ENCODE measurements around the gene DRD4. TPM values are rescaled to one million over a fixed set of nuclear protein-coding genes. Genes with fewer than 3 reads are reported as not detected.

Gene DRD4
- total and polyA plus RNA-seq, 4 donors, result 0.05 to 1.1 (median 0.35) TPM; not detected in 1

DNA sequence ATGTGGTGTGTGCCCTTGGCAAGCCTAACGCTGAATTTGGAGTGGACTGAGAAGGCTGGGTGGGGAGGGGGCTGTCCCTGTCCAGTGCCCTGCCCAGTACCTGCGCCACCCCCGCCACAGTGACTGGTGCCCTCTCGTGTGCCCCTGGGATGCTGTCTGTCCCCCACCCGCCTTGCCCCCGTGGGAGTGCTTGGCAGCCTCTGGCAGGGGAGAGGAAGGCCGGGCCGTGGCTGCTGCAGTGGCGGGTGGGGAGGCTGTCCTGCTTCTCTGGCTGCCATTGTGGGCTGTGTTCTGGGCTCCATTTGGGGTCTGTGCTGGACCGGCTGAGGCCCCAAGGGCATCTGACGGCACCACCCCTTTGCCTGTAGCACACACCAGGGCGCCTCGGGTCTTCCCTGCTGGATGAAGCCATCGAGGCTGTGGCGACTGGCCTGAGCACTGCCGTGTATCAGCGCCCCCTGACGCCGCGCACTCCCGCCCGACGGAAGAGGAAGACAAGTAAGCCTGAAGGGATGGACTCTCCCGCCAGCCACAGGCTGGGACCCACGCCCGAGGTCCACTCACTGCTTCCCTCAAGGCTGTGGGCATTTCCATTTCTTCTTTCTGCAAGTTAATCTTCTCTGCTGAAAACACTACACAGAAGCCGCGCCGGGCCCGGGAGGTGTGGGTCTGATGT lies 38.9 kb upstream of the DRD4 start:
- Histone ChIP-seq H3K9ac (ENCODE audit: insufficient read depth in 1 of 2, low read length in 2 of 2) (no peak overlapping the region), H3K4me1 (ENCODE audit: control insufficient read depth in 5 of 5, insufficient read depth in 5 of 5, low read length in 5 of 5) (no peaks in the 10 kb centered on the region), H3K4me3 (no peak overlapping the region), H3K27ac (ENCODE audit: low read depth in 1 of 2, low read length in 1 of 2) (no peak overlapping the region), H3K27me3 (ENCODE audit: control insufficient read depth in 3 of 3, insufficient read depth in 3 of 3, low read length in 2 of 3) (no peaks in the 10 kb centered on the region), H3K9me3 (ENCODE audit: control insufficient read depth in 4 of 4, insufficient read depth in 3 of 4, low read length in 3 of 4) (no peaks in the 10 kb centered on the region), H3K36me3 (ENCODE audit: control insufficient read depth in 4 of 4, insufficient read depth in 4 of 4, low read length in 4 of 4) (peaks cover 3 to 72% (median 25%) of the 10 kb centered on the region in 4 donors)
- no peak for DNase-seq
- WGBS, 2 donors, result 91 to 94% methylated on average over 27 to 30 of the region's 30 CpGs
- no peak for ATAC-seq (ENCODE audit: insufficient read depth, low FRiP score)
- TF ChIP-seq, protein P1, sequence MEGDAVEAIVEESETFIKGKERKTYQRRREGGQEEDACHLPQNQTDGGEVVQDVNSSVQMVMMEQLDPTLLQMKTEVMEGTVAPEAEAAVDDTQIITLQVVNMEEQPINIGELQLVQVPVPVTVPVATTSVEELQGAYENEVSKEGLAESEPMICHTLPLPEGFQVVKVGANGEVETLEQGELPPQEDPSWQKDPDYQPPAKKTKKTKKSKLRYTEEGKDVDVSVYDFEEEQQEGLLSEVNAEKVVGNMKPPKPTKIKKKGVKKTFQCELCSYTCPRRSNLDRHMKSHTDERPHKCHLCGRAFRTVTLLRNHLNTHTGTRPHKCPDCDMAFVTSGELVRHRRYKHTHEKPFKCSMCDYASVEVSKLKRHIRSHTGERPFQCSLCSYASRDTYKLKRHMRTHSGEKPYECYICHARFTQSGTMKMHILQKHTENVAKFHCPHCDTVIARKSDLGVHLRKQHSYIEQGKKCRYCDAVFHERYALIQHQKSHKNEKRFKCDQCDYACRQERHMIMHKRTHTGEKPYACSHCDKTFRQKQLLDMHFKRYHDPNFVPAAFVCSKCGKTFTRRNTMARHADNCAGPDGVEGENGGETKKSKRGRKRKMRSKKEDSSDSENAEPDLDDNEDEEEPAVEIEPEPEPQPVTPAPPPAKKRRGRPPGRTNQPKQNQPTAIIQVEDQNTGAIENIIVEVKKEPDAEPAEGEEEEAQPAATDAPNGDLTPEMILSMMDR (IDR thresholded peaks at IDR 0.05; ENCODE audit: control extremely low read depth, extremely low read depth), result no peak

DNA sequence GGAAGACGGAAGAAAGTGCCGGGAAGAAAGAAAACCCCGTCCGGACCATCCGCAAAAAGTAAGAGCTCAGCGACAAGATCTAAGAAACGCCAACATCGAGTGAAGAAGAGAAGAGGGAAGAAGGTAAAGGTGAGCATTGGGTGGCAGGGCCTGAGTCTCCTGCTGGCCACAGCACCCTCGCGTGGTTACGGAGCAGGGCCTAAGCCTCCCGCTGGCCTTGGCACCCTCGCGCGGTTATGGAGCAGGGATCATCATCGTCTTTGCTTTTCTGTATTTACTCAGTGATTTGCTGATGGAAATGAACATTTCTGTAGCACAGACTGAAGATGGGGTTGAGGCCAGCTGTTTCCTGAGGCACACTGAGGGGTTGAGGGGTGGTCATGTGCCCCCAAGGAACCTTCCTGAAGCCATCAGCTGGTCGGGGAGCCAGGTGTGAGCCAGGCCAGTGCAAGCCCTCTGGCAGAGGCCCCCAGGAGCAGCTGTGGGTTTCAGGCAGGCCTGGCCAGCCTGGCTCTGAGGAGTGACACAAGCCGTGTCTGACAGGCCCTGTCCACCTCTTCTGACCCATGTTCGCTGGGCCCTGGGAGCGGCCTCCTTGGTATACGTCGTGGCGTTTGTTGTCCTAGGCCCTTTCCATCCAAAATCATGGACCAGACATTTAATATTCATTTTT lies 35.4 kb upstream of the DRD4 start:
- H3K4me3 ChIP-seq, result no peak overlapping the region
- no peak for ATAC-seq (ENCODE audit: insufficient read depth, low FRiP score)
- no peaks in the 10 kb centered on the region for H3K4me1 ChIP-seq (ENCODE audit: control insufficient read depth in 5 of 5, insufficient read depth in 5 of 5, low read length in 5 of 5)
- no peak overlapping the region for H3K9ac ChIP-seq (ENCODE audit: insufficient read depth in 1 of 2, low read length in 2 of 2)
- WGBS, 2 donors, result 95 to 96% methylated on average over 23 of the region's 23 CpGs
- TF ChIP-seq, protein P1 (IDR thresholded peaks at IDR 0.05; ENCODE audit: control extremely low read depth, extremely low read depth), result no peak
- no peaks in the 10 kb centered on the region for H3K9me3 ChIP-seq (ENCODE audit: control insufficient read depth in 4 of 4, insufficient read depth in 3 of 4, low read length in 3 of 4)
- H3K27me3 ChIP-seq (ENCODE audit: control insufficient read depth in 3 of 3, insufficient read depth in 3 of 3, low read length in 2 of 3), result no peaks in the 10 kb centered on the region
- H3K36me3 ChIP-seq (ENCODE audit: control insufficient read depth in 4 of 4, insufficient read depth in 4 of 4, low read length in 4 of 4), result peaks cover 8 to 75% (median 29%) of the 10 kb centered on the region in 4 donors
- DNase-seq, result no peak
- H3K27ac ChIP-seq (ENCODE audit: low read depth in 1 of 2, low read length in 1 of 2), result no peak overlapping the region

DNA sequence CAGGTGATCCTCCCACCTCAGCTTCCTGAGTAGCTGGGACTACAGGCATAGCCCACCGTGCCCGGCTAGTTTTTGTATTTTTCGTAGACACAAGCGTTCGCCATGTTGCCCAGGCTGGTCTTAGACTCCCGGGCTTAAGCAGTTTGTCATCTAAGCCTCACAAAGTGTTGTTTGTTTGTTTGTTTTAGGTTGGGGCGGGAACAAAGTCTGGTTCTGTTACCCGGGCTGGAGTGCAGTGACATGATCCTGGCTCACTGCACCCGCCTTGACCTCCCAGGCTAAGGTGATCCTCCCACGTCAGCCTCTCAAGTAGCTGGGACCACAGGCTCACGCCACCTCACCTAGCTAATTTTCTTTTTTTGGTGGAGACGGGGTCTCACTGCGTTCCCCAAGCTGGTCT lies 33.9 kb upstream of the DRD4 start:
- 91 to 93% methylated on average over 13 of the region's 13 CpGs for WGBS, 2 donors
- H3K27me3 ChIP-seq (ENCODE audit: control insufficient read depth in 3 of 3, insufficient read depth in 3 of 3, low read length in 2 of 3), result no peaks in the 10 kb centered on the region
- H3K9me3 ChIP-seq (ENCODE audit: control insufficient read depth in 4 of 4, insufficient read depth in 3 of 4, low read length in 3 of 4), result no peaks in the 10 kb centered on the region
- H3K9ac ChIP-seq (ENCODE audit: insufficient read depth in 1 of 2, low read length in 2 of 2), result no peak overlapping the region
- H3K4me3 ChIP-seq, result no peak overlapping the region
- H3K4me1 ChIP-seq (ENCODE audit: control insufficient read depth in 5 of 5, insufficient read depth in 5 of 5, low read length in 5 of 5), result no peaks in the 10 kb centered on the region
- ATAC-seq (ENCODE audit: insufficient read depth, low FRiP score) (no peak), DNase-seq (no peak)
- H3K36me3 ChIP-seq (ENCODE audit: control insufficient read depth in 4 of 4, insufficient read depth in 4 of 4, low read length in 4 of 4), result peaks cover 15 to 75% (median 34%) of the 10 kb centered on the region in 4 donors
- H3K27ac ChIP-seq (ENCODE audit: low read depth in 1 of 2, low read length in 1 of 2), result no peak overlapping the region
- TF ChIP-seq, protein P1 (IDR thresholded peaks at IDR 0.05; ENCODE audit: control extremely low read depth, extremely low read depth), result no peak

Data from lung (tissue), 12 donors.